ENCODE measurements around the gene INPPL1.
A peak's percentile ranks its signal among the peaks of the same experiment; 100 is the strongest.

Gene INPPL1

GRCh38 chr11:72216638-72217037, 7.9 kb upstream of the INPPL1 start, which contains the start of gene FOLR2:
FOLR2 (plus strand) TSS chr11:72216794; CDS start chr11:72218585, 1,791 bp downstream.
- no peak for DNase-seq

DNA sequence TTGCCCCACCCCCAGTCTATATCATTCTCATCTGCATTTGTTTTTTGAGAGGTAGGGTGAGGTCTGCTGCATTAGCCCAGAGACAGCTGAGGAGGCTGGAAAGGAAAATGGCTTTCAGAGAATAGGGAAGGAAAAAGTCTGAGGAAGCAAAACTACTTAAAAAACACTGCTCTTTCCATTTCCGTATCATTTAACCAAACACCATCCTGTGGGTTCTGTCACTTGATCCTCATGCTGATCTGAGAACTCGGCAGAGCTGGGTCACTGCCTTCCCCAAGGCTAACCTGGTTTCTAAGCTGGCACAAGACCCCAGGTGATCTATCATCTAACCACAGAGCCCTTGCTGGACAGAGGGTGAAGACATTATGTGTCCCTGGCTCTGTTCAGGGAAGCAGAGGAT, 6.7 kb upstream of the INPPL1 start:
- DNase-seq, result no peak

DNA sequence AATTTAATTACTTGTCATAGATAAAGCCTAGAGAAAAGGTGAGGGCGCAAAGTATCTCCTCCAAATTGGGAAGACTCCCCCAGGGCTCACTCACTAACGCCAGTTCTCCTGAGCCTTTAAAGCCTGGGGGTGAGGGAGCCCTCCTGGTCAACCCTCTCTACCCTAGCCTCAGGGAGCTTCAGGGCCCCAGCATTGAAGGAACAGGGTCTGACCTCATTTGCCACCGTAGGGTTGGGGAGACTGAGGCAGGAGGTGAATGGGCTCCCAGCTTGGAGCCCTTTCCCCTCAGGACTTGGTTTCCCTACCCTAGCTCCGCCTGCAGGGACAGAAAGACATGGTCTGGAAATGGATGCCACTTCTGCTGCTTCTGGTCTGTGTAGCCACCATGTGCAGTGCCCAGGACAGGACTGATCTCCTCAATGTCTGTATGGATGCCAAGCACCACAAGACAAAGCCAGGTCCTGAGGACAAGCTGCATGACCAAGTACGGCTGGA, 6.3 kb upstream of the INPPL1 start:
- DNase-seq, result no peak

DNA sequence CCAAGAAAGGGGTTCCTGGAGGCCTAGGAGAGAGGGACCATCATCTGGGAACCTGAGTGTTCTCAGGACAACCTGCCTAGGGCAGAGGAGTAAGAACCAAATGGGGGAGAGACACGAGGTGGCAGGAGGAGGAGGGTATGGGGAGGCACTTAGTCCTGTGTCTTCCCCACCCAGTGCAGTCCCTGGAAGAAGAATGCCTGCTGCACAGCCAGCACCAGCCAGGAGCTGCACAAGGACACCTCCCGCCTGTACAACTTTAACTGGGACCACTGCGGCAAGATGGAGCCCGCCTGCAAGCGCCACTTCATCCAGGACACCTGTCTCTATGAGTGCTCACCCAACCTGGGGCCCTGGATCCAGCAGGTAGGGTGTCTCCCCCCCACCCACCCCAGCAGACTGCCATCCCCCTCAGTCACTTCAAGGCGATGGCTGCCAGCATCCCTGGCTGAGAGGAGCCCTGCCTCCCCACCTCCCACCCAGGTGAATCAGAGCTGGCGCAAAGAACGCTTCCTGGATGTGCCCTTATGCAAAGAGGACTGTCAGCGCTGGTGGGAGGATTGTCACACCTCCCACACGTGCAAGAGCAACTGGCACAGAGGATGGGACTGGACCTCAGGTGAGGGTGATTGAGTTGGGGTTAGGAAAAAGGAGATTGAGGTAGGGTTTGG, 3.7 kb upstream of the INPPL1 start:
- DNase-seq, result no peak

DNA sequence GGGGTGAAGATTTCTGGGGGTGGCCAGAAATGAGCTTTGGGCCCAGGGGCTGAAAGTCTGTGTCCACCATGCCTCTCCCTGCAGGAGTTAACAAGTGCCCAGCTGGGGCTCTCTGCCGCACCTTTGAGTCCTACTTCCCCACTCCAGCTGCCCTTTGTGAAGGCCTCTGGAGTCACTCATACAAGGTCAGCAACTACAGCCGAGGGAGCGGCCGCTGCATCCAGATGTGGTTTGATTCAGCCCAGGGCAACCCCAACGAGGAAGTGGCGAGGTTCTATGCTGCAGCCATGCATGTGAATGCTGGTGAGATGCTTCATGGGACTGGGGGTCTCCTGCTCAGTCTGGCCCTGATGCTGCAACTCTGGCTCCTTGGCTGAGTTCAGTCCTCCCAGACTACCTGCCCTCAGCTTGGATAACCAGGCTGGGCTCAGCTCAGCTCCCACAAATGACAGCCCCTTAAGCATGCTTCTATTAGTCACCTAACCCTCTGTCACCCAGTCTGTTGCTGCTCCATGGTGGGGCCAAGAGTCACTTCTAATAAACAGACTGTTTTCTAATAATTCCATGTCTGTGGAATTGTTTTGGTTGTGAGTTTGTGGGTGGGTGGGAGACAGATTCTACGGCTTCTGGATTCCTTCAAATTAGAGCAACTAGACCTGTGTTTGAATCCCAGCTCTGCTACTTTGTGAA, 3.0 kb upstream of the INPPL1 start:
- DNase-seq, result no peak

- no peak for DNase-seq
Measured at GRCh38 chr11:72222106-72222891, 2.3 kb upstream of the INPPL1 start.

DNA sequence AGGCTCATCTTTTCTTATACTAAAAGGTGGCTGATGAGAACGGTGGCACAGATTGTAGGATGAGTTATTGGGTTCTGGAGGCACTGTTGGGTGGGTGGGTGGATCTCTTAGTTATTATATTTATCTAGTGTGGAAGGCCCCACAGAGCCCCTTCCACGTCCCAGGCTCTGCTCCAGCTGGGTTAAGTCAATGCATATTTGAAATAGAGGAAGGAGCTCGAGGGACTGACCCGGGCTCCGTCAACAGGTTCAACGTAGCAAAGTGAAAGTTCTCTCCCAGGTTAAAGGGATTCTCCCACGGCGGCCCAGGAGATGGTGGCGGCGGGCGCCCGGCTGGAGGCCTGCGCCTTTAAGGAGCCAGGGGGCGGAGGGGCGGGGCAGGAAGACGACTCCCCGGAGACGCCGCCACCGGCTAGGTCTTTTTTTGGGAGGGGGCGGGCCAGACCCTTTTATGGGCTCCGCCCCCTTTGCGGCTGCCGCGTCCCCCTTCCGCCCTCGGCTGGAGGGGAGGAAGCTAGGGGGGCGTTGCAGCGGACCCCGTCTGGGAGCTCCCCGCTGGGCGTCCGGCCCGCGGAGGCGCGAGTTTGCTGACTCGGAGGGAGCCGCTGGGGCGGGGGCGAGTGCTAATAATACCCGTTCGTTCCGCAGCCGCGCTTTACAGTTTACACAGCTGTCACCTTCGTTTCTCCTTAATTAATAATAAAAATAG, 1.5 kb upstream of the INPPL1 start:
- peak; percentile 86 for DNase-seq

GRCh38 chr11:72223615-72224563, 678 bp upstream of the INPPL1 start:
- no peak for DNase-seq

- DNase-seq, result no peak
Measured at GRCh38 chr11:72225411-72225951, 914 bp downstream of the INPPL1 start.

DNA sequence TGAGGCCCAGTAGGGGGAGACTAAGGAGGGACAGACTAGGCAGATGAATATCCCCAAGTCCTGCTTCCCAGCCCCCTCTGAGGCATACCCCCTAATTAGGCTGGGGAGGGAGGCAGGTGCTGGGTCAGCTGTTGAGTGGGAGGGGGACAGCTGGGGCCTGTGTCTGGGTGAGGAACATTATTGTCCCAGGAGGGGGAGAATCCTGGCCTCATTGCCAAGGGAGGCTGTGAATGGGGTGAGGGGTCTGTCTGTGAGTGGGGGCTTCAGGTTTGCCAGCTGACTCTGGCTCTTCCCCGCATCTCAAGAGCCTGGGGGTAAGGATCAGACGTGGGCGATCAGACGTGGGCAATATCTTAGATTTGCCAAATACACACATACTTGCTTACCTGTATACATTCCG, 2.1 kb downstream of the INPPL1 start:
- no peak for DNase-seq

DNA sequence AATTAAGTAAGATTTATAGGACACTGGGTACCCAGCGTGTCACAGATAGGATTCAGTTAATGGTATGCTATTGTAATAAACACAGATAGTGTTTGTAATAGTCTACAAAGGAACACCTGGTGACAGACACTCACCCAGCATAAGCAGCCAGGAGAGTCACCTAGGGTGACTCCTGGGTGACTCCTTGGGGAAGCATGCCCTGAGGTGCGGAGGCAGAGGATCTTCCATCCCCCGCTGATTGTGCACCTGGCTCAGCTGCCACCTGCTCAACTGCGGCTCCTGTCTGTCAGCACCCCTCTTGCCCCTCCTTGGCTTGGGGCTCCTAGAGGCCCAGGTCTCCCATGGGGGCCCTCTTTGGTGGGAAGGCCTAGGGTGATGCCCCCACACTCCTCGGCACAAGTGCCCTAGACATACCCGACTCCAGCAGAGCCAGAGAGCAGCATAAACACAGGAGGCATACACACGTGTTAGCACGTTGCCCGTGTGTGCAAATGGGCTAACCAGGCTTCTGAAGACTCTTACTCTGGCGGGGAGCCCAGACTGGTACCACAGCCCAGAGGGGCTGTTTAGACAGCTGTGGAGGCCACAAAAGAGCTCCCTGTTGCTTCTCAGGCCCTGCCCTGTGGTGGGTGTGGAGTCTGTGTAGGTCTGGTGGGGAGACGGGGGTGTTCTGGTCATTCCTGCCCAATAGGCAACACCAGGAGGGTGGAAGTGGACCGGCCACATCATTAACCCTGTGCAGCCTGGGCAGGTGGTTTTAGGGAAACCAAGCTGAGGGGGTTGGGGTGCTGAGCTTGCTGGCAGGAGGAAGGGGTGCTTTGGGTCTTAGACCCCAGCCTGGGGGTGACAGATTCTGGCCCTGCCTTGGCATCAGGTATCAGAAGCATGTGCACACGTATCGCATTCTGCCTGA, 3.0 kb downstream of the INPPL1 start:
- DNase-seq, result no peak

DNA sequence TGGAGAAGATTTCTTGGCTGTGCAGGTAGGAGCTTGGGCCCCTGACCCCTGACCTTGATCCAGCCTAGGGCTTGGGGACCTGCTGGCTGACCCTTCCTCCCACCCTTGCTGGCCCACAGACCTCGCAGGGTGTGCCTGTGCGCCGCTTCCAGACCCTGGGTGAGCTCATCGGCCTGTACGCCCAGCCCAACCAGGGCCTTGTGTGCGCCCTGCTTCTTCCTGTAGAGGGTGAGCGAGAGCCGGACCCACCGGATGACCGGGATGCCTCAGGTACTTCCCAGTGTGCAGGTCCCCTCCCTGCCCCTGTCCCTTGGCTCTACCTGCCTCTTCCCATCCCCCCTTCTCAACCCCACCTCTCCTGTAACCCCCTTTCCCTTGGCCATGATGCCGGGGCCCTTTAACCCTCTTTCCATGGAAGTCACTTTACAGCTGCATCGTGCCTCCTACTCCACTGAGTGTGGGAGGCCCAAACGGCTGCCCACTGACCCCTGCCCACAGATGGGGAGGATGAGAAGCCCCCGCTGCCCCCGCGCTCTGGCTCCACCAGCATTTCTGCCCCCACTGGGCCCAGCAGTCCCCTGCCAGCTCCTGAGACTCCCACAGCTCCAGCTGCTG, 3.8 kb downstream of the INPPL1 start:
- no peak for DNase-seq

- no peak for DNase-seq
Measured at GRCh38 chr11:72228844-72229231, 4.3 kb downstream of the INPPL1 start.

DNA sequence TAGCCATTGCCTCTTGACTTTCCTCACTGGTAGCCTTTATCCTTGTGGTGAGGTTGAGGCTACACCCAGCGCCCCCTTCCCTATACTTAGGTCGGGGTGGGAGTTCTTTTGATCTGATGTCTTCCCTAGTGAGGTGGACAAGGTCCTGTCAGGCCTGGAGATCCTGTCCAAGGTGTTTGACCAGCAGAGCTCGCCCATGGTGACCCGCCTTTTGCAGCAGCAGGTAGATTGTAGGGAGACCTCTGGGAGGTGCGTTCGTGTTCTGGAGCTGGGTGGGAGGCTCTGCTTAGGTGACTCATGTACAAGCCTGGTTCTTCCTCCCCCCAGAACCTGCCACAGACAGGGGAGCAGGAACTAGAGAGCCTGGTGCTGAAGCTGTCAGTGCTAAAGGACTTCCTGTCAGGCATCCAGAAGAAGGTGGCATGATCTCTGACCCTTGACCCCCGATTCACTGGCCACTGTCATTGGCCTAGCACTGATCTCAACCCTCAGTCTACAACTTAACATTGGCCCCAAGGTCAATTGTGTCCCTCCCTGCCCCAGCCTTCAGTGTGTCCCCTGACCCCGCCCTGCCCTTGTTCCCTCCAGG, 4.9 kb downstream of the INPPL1 start:
- DNase-seq, result no peak

DNA sequence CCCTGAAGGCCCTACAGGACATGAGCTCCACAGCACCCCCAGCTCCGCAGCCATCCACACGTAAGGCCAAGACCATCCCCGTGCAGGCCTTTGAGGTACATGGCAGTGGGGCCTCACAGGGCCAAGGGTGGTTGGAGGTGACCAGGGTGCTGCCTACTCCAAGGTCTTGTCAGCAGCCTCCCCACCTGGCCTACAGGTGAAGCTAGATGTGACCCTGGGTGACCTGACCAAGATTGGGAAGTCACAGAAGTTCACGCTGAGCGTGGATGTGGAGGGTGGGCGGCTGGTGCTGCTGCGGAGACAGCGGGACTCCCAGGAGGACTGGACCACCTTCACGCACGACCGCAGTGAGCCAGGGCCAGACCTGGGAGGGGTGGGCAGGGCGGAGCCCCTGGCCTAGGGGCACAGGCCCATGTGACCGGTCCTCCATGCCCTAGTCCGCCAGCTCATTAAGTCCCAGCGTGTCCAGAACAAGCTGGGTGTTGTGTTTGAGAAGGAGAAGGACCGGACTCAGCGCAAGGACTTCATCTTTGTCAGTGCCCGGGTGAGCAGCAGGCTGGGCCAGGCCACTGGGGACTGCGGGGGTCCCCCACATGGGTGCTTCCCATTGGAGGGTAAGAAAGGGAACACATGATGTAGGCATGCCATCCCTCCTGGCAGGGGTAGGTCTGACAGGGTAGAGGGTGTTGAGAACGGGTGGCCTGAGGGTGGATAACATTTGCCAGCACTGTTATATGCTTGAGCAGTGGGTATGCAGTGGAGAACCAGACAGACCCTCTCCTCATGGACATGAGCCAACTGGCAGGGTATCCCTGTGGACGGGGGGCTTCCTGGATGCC, 5.6 kb downstream of the INPPL1 start:
- no peak for DNase-seq

DNA sequence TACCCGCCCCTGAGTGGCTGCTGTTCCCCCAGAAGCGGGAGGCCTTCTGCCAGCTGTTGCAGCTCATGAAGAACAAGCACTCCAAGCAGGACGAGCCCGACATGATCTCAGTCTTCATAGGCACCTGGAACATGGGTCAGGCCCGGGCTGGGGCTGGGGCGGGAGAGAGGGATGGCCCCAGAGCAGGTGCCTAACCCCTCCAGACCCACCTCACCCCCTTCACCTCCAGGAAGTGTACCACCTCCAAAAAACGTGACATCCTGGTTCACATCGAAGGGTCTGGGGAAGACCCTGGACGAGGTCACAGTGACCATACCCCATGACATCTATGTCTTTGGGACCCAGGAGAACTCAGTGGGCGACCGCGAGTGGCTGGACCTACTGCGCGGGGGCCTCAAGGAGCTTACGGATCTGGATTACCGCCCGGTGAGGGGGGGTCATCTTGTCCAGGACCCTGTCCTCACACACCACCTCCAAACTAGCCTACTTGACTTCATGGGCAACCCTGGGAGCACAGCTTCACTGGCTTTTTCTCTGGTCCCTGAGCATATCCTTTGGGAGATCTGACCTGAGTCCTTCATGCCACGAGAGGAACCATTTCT, 6.3 kb downstream of the INPPL1 start:
- DNase-seq, result no peak

DNA sequence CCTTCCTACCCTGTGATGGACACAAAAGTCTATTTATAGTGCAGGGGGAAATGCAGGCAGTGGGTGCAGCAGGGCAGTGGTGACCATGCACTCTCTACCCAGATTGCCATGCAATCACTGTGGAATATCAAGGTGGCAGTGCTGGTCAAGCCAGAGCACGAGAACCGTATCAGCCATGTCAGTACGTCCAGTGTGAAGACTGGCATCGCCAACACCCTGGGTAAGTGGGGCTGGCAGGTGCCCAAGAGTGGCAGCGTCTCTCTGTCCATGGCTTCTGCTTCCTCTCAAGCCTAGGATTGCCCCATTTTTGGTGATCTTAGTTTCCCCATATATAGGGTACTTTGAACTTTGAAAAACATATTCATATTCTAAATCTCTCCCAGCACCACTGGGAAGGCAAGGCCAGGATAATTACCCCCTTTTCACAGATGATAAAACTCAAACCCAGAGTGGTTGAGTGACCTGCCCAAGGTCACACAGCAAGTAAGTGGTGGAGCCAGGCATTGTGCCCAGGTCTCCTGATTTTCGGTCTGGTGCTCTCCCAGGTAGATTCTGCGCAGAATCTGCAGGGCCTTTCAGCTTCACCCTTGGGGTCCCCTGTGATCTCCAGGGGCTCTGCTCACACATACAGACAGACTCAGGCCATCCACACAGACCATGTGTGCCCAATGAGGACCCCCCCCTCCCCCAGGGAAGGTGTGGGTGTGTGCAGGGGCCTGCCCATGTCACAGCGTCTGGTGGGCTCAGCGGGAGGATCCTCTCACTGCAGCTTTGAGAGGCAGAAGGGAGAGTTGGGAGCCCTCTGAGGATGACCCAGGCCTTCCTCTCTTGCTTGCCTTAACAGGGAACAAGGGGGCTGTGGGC, 7.1 kb downstream of the INPPL1 start:
- no peak for DNase-seq
